ENCODE measurements around the gene PIGA.

GRCh38 chrX:15271757-15272156, 63.6 kb downstream of the PIGA start:
- TF ChIP-seq, protein P1, sequence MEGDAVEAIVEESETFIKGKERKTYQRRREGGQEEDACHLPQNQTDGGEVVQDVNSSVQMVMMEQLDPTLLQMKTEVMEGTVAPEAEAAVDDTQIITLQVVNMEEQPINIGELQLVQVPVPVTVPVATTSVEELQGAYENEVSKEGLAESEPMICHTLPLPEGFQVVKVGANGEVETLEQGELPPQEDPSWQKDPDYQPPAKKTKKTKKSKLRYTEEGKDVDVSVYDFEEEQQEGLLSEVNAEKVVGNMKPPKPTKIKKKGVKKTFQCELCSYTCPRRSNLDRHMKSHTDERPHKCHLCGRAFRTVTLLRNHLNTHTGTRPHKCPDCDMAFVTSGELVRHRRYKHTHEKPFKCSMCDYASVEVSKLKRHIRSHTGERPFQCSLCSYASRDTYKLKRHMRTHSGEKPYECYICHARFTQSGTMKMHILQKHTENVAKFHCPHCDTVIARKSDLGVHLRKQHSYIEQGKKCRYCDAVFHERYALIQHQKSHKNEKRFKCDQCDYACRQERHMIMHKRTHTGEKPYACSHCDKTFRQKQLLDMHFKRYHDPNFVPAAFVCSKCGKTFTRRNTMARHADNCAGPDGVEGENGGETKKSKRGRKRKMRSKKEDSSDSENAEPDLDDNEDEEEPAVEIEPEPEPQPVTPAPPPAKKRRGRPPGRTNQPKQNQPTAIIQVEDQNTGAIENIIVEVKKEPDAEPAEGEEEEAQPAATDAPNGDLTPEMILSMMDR (IDR thresholded peaks at IDR 0.05) = no peak
- TF ChIP-seq POLR2A (IDR thresholded peaks at IDR 0.05) = no peak
